NCI-H146 (cell line): ENCODE measurements around the gene TAS2R14.
A peak's percentile ranks its signal among the peaks of the same experiment; 100 is the strongest.

Experiments used
- DNase-seq: peaks from one replicate; lab custom pipeline; 2025; lab: John Stamatoyannopoulos, UW

TAS2R14 gene

GRCh38 chr12:10904686-10905085, 34.4 kb downstream of the TAS2R14 start:
- no peak for DNase-seq

- no peak for DNase-seq
Observed at GRCh38 chr12:10901427-10901826, 37.6 kb downstream of the TAS2R14 start.

GRCh38 chr12:10900972-10901371, 38.1 kb downstream of the TAS2R14 start:
- no peak for DNase-seq

GRCh38 chr12:10900530-10900929, 38.5 kb downstream of the TAS2R14 start:
- DNase-seq = no peak

GRCh38 chr12:10896854-10897253, 42.2 kb downstream of the TAS2R14 start:
- no peak for DNase-seq

GRCh38 chr12:10891937-10892336, 47.1 kb downstream of the TAS2R14 start:
- DNase-seq = peak; percentile 22

- DNase-seq = no peak
Observed at GRCh38 chr12:10889226-10889625, 49.8 kb downstream of the TAS2R14 start.
